Panc1 (cell line): ENCODE results near the gene GRAMD1A. TPM values are rescaled to one million over a fixed set of nuclear protein-coding genes. Genes with fewer than 3 reads are reported as not detected.

Experiments used
- ATAC-seq: fragments of 200-7000 bp; cut with Tn5 transposase; 2 replicates; pipeline ENCODE4 v1.9.1; 2020; ENCODE audit warnings: mild to moderate bottlenecking, moderate library complexity
- BruUV-seq: library from RNA; stranded (reverse); fragments of 400-500 nt; replicated peaks from 2 replicates; lab custom pipeline; 2021; lab: Mats Ljungman, UMichigan
- CTCF ChIA-PET: fragments of 300-600 bp; sonication (Branson Sonifier 250); formaldehyde crosslinking; loops from one replicate; lab custom pipeline; 2022; ENCODE audit warnings: antibody characterized with exemption; lab: Charles Lee
- POLR2A ChIA-PET: fragments of 300-600 bp; sonication (Branson Sonifier 250); formaldehyde crosslinking; loops from one replicate; lab custom pipeline; 2022; ENCODE audit warnings: antibody characterized with exemption; lab: Charles Lee
- DNase-seq: peaks from one replicate; pipeline ENCODE4 v3.0.0-alpha.2; 2010; ENCODE audit warnings: low read depth, low spot score
- H3K27ac ChIP-seq: 2 replicates; pipeline ENCODE4 v1.5.1; 2011; ENCODE audit warnings: mild to moderate bottlenecking, low read length, inconsistent platforms
- H3K27me3 ChIP-seq: fragments of 200-500 bp; sonication (Bioruptor generic); 2 replicates; pipeline ENCODE4 v1.6.0; 2014; ENCODE audit warnings: low read length, inconsistent platforms; ENCODE audit not compliant: control insufficient read depth, insufficient read depth
- H3K36me3 ChIP-seq: fragments of 200-500 bp; sonication (Bioruptor generic); 2 replicates; pipeline ENCODE4 v1.5.1; 2014; ENCODE audit warnings: inconsistent platforms, mild to moderate bottlenecking, low read length, moderate library complexity; ENCODE audit not compliant: control insufficient read depth, insufficient read depth
- H3K4me1 ChIP-seq: 2 replicates; pipeline ENCODE4 v1.5.1; 2011; ENCODE audit warnings: inconsistent platforms, mild to moderate bottlenecking, low read length, moderate library complexity; ENCODE audit not compliant: control insufficient read depth, insufficient read depth
- H3K4me3 ChIP-seq, 2 experiments: 2 replicates each; pipeline ENCODE4 v1.5.1; 2011 to 2012; ENCODE audit warnings: low read depth in 2 of 2, low read length in 2 of 2, mild to moderate bottlenecking in 2 of 2, inconsistent platforms in 1 of 2, moderate library complexity in 1 of 2
- H3K9me3 ChIP-seq: fragments of 200-500 bp; sonication (Bioruptor generic); 2 replicates; pipeline ENCODE4 v1.5.1; 2014; ENCODE audit warnings: low read depth, mild to moderate bottlenecking, inconsistent platforms, low read length, moderate library complexity; ENCODE audit not compliant: control insufficient read depth, insufficient read depth
- CTCF ChIP-seq: fragments of 450-650 bp; IDR thresholded peaks from 2 replicates; pipeline ENCODE4 v1.5.1; 2017; ENCODE audit warnings: mild to moderate bottlenecking
- POLR2AphosphoS5 ChIP-seq: IDR thresholded peaks from 2 replicates; pipeline ENCODE4 v1.6.1; 2012; ENCODE audit warnings: mild to moderate bottlenecking, low read depth, low read length, moderate library complexity
- REST ChIP-seq, 2 experiments: IDR thresholded peaks; 2 replicates each; pipeline ENCODE4 v1.6.1; 2011 to 2012; ENCODE audit warnings: low read depth in 2 of 2, control low read depth in 1 of 2, low read length in 1 of 2, mild to moderate bottlenecking in 1 of 2, moderate library complexity in 1 of 2; ENCODE audit not compliant: insufficient read depth in 1 of 2
- SIN3A ChIP-seq: IDR thresholded peaks from 2 replicates; pipeline ENCODE4 v1.6.1; 2012; ENCODE audit warnings: low read depth, mild to moderate bottlenecking, low read length, moderate library complexity, borderline replicate concordance; ENCODE audit not compliant: insufficient read depth
- TCF7L2 ChIP-seq: IDR thresholded peaks from 2 replicates; pipeline ENCODE4 v1.6.1; 2011; ENCODE audit warnings: mild to moderate bottlenecking, low read depth, low read length, inconsistent platforms
- in situ Hi-C: cut with HindIII; loops from 2 replicates; pipeline ENCODE4 v1.10.0; 2016; ENCODE audit warnings: low sequenced_read_pairs, low pct_unique_long_range_greater_than_20kb
- intact Hi-C: fragments of 100-400 bp; cut with micrococcal nuclease; formaldehyde crosslinking; loops from one replicate; pipeline ENCODE4 v1.10.0; 2022; ENCODE audit not compliant: unreplicated experiment
- total RNA-seq: library from RNA; stranded (reverse); gene quantifications from one replicate; pipeline ENCODE4 v1.2.1, GENCODE V29; 2021; ENCODE audit not compliant: unreplicated experiment

GRAMD1A gene
- total RNA-seq, 1 experiment from 2014 or later, result 69.9 TPM

GRCh38 chr19:35033067-35034004 is 33.2 kb downstream of the GRAMD1A start:
- no peaks in the 10 kb centered on the region for H3K9me3 ChIP-seq
- ATAC-seq, result no peak
- ChIA-PET CTCF (no interaction called here), POLR2A (no interaction called here)
- in situ Hi-C loops (no loop called here), intact Hi-C loops (no loop called here)
- peaks cover 3% of the 10 kb centered on the region; the same call in 1 of the 2 replicates for H3K27me3 ChIP-seq
- no peaks in the 10 kb centered on the region for H3K36me3 ChIP-seq
- TF ChIP-seq REST (IDR thresholded peaks at IDR 0.05; ENCODE audit: insufficient read depth in 1 of 2, low read depth in 2 of 2, low read length in 1 of 2), result no peak
- TF ChIP-seq TCF7L2, result no peak
- TF ChIP-seq SIN3A, result no peak
- TF ChIP-seq POLR2AphosphoS5, result no peak
- no peak for TF ChIP-seq CTCF
- H3K4me3 ChIP-seq, result no peak overlapping the region
- no peak overlapping the region for H3K27ac ChIP-seq
- BruUV-seq, result no TSS peak
- H3K4me1 ChIP-seq, result peaks cover 4% of the 10 kb centered on the region
- DNase-seq, result no peak

GRCh38 chr19:35034005-35034502 is 33.9 kb downstream of the GRAMD1A start:
- intact Hi-C loops (no loop called here), in situ Hi-C loops (no loop called here)
- Histone ChIP-seq H3K4me3 (no peak overlapping the region), H3K4me1 (peaks cover 4% of the 10 kb centered on the region), H3K27ac (no peak overlapping the region), H3K36me3 (no peaks in the 10 kb centered on the region), H3K9me3 (no peaks in the 10 kb centered on the region), H3K27me3 (peaks cover 3% of the 10 kb centered on the region; the same call in 1 of the 2 replicates)
- ChIA-PET CTCF (no interaction called here), POLR2A (no interaction called here)
- no TSS peak for BruUV-seq
- DNase-seq (no peak), ATAC-seq (no peak)
- TF ChIP-seq POLR2AphosphoS5 (no peak), SIN3A (no peak), TCF7L2 (no peak), CTCF (no peak), REST (IDR thresholded peaks at IDR 0.05; ENCODE audit: insufficient read depth in 1 of 2, low read depth in 2 of 2, low read length in 1 of 2) (no peak)
